KMS-11 (cell line): ENCODE results near the gene TMEM63B.

Experiments
- H2AFZ ChIP-seq: fragments of 200-600 bp; sonication (generic); 2 replicates; pipeline ENCODE4 v1.6.1; 2016; ENCODE audit warnings: antibody characterized with exemption, mixed run types, low read depth
- H3K27ac ChIP-seq: fragments of 200-600 bp; sonication (generic); 2 replicates; pipeline ENCODE4 v1.6.1; 2016; ENCODE audit warnings: mild to moderate bottlenecking, mixed run types
- H3K27me3 ChIP-seq: fragments of 200-600 bp; sonication (generic); 2 replicates; pipeline ENCODE4 v1.6.1; 2017; ENCODE audit warnings: mild to moderate bottlenecking, low read depth, mixed run types, moderate library complexity; ENCODE audit not compliant: insufficient read depth
- H3K36me3 ChIP-seq: fragments of 200-600 bp; sonication (generic); 2 replicates; pipeline ENCODE4 v1.6.1; 2017; ENCODE audit warnings: mild to moderate bottlenecking, mixed run types; ENCODE audit not compliant: insufficient read depth
- H3K4me1 ChIP-seq: fragments of 200-600 bp; sonication (generic); 2 replicates; pipeline ENCODE4 v1.6.1; 2016; ENCODE audit warnings: mild to moderate bottlenecking, low read depth, mixed run types; ENCODE audit not compliant: poor library complexity, severe bottlenecking
- H3K4me2 ChIP-seq: fragments of 200-600 bp; sonication (generic); 2 replicates; pipeline ENCODE4 v1.7.0; 2016; ENCODE audit warnings: mild to moderate bottlenecking, mixed run types
- H3K4me3 ChIP-seq: fragments of 200-600 bp; sonication (generic); IDR thresholded peaks from 2 replicates; pipeline ENCODE4 v1.6.1; 2017; ENCODE audit warnings: low read depth, low read length, mixed read lengths; ENCODE audit not compliant: insufficient read depth
- H3K79me2 ChIP-seq: fragments of 200-600 bp; sonication (generic); 2 replicates; pipeline ENCODE4 v1.6.1; 2016; ENCODE audit warnings: low read depth, mixed run types; ENCODE audit not compliant: insufficient read depth
- H3K9ac ChIP-seq: fragments of 200-600 bp; sonication (generic); 2 replicates; pipeline ENCODE4 v1.6.1; 2016; ENCODE audit warnings: mild to moderate bottlenecking, mixed run types
- H4K20me1 ChIP-seq: fragments of 200-600 bp; sonication (generic); 2 replicates; pipeline ENCODE4 v1.6.1; 2016; ENCODE audit warnings: mild to moderate bottlenecking, mixed run types; ENCODE audit not compliant: insufficient read depth
- CTCF ChIP-seq: fragments of 200-600 bp; sonication (generic); conservative IDR thresholded peaks from 2 replicates; pipeline ENCODE4 v1.6.1; 2017; ENCODE audit warnings: low read depth, mild to moderate bottlenecking, antibody characterized with exemption, low read length, moderate library complexity, mixed read lengths

The TMEM63B gene

GRCh38 chr6:44084231-44085014 is 42.9 kb upstream of the TMEM63B start:
- H3K27ac ChIP-seq = no peak overlapping the region
- no peaks in the 10 kb centered on the region for H3K79me2 ChIP-seq
- no peak for TF ChIP-seq CTCF
- no peak overlapping the region for H3K9ac ChIP-seq
- H2AFZ ChIP-seq = no peak overlapping the region
- H3K4me1 ChIP-seq = peaks cover 40% of the 10 kb centered on the region
- no peaks in the 10 kb centered on the region for H3K36me3 ChIP-seq
- H3K27me3 ChIP-seq = no peaks in the 10 kb centered on the region
- no peaks in the 10 kb centered on the region for H4K20me1 ChIP-seq
- no peak overlapping the region for H3K4me3 ChIP-seq
- H3K4me2 ChIP-seq = no peak overlapping the region

- no peak overlapping the region for H3K4me2 ChIP-seq
- peaks cover 32% of the 10 kb centered on the region for H3K4me1 ChIP-seq
- H3K27me3 ChIP-seq = no peaks in the 10 kb centered on the region
- H4K20me1 ChIP-seq = no peaks in the 10 kb centered on the region
- H3K4me3 ChIP-seq = no peak overlapping the region
- H3K27ac ChIP-seq = no peak overlapping the region
- no peak overlapping the region for H3K9ac ChIP-seq
- H3K79me2 ChIP-seq = no peaks in the 10 kb centered on the region
- H3K36me3 ChIP-seq = no peaks in the 10 kb centered on the region
- no peak for TF ChIP-seq CTCF
- no peak overlapping the region for H2AFZ ChIP-seq
These were observed 42.1 kb upstream of the TMEM63B start for GRCh38 chr6:44085219-44085618.

DNA sequence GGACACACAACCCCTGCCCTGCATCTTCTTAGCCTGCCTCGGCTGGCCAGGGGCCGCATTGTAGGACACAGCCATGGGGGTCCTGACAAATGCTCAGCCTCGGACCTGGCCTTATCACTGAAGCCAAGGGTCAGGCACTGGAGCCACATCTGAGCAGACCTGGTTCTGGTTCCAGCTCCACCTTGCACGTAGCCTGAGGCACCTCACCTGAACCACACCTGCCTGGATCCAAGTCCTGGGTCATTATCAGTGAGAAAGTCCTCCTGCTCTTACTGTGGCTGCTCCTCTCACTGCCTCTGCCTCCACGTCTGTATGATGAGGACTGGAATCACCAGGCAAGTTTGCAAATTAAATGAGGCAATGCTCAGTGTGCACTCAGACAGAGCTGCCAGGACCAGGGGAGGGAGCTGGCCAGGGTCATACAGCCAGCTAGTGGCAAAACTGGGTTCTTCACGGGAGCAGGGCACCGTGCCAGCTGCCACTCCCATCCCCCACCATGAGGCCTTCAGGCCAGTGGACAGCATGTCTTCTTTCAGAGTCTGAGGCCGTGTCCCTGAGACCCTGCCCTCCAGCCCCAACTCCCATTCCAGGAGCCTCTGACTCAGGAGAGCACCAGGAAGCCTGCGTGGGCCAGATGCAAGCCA is 40.3 kb upstream of the TMEM63B start:
- Histone ChIP-seq H3K4me3 (no peak overlapping the region), H3K9ac (no peak overlapping the region), H4K20me1 (no peaks in the 10 kb centered on the region), H3K4me1 (peaks cover 14% of the 10 kb centered on the region), H3K79me2 (no peaks in the 10 kb centered on the region), H3K27me3 (no peaks in the 10 kb centered on the region), H3K4me2 (no peak overlapping the region), H2AFZ (no peak overlapping the region), H3K27ac (no peak overlapping the region), H3K36me3 (no peaks in the 10 kb centered on the region)
- TF ChIP-seq CTCF = no peak

DNA sequence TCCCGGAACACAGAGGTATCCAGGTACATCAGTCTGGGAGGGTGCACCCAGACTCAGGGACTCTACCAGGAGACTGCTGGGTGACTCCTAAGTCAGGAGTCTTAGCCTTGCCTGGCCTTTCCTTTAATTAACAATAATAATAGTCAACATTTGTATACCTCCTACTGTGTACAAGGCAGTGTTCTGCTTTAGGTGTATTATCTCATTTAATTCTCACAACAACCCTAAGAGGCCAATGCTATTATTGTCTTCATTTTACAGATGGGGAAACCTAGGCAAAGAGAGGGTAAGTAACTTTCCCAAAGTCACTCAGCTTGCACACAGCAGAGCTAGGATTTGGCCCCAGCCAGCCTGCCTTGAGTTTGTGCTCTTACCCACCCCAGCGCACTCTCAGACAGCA is 39.7 kb upstream of the TMEM63B start:
- Histone ChIP-seq H3K27me3 (no peaks in the 10 kb centered on the region), H3K79me2 (no peaks in the 10 kb centered on the region), H3K27ac (no peak overlapping the region), H3K4me3 (no peak overlapping the region), H2AFZ (no peak overlapping the region), H3K4me1 (peaks cover 8% of the 10 kb centered on the region), H3K36me3 (no peaks in the 10 kb centered on the region), H4K20me1 (no peaks in the 10 kb centered on the region), H3K4me2 (no peak overlapping the region), H3K9ac (no peak overlapping the region)
- TF ChIP-seq CTCF = no peak
